NCI-H748 (cell line): ENCODE results near the gene ZBTB40.

Experiments
- DNase-seq: peaks from one replicate; lab custom pipeline; 2025; ENCODE audit not compliant: unreplicated experiment; lab: John Stamatoyannopoulos, UW

ZBTB40 gene

GRCh38 chr1:22470227-22470626 is 18.6 kb downstream of the ZBTB40 start:
- no peak for DNase-seq

- no peak for DNase-seq
These were observed 19.4 kb downstream of the ZBTB40 start for GRCh38 chr1:22471078-22471477.

- DNase-seq, result no peak
These were observed 20.0 kb downstream of the ZBTB40 start for GRCh38 chr1:22471610-22472009.

- no peak for DNase-seq
These were observed 20.9 kb downstream of the ZBTB40 start for GRCh38 chr1:22472596-22472995.

GRCh38 chr1:22473952-22474351 is 22.3 kb downstream of the ZBTB40 start:
- DNase-seq, result no peak

- no peak for DNase-seq
These were observed 24.9 kb downstream of the ZBTB40 start for GRCh38 chr1:22476566-22476965.

GRCh38 chr1:22483121-22483520 is 31.5 kb downstream of the ZBTB40 start:
- DNase-seq, result no peak

GRCh38 chr1:22484706-22485345 is 33.2 kb downstream of the ZBTB40 start:
- no peak for DNase-seq

GRCh38 chr1:22485431-22485830 is 33.8 kb downstream of the ZBTB40 start:
- DNase-seq, result no peak

GRCh38 chr1:22487781-22488180 is 36.1 kb downstream of the ZBTB40 start:
- no peak for DNase-seq

- no peak for DNase-seq
These were observed 36.7 kb downstream of the ZBTB40 start for GRCh38 chr1:22488319-22488718.

GRCh38 chr1:22489278-22489677 is 37.6 kb downstream of the ZBTB40 start:
- DNase-seq, result no peak

- DNase-seq, result no peak
These were observed 38.2 kb downstream of the ZBTB40 start for GRCh38 chr1:22489823-22490222.

GRCh38 chr1:22490309-22490708 is 38.7 kb downstream of the ZBTB40 start:
- no peak for DNase-seq

- DNase-seq, result no peak
These were observed 40.5 kb downstream of the ZBTB40 start for GRCh38 chr1:22491995-22492715.

GRCh38 chr1:22494144-22494543 is 42.5 kb downstream of the ZBTB40 start:
- no peak for DNase-seq

- DNase-seq, result no peak
These were observed 43.4 kb downstream of the ZBTB40 start for GRCh38 chr1:22494943-22495579.

- no peak for DNase-seq
These were observed 45.0 kb downstream of the ZBTB40 start for GRCh38 chr1:22496536-22497160.

- no peak for DNase-seq
These were observed 46.8 kb downstream of the ZBTB40 start for GRCh38 chr1:22498463-22498862.

GRCh38 chr1:22500058-22500457 is 48.4 kb downstream of the ZBTB40 start:
- DNase-seq, result no peak

GRCh38 chr1:22500471-22500870 is 48.8 kb downstream of the ZBTB40 start:
- peak; percentile 30 for DNase-seq

- DNase-seq, result no peak
These were observed 50.6 kb downstream of the ZBTB40 start for GRCh38 chr1:22502202-22502601.
